Left ventricle myocardium inferior (tissue), 1 donor: ENCODE measurements around the gene IPO4. TPM values are rescaled to one million over a fixed set of nuclear protein-coding genes. Genes with fewer than 3 reads are reported as not detected.

ENCODE experiments used
- DNase-seq: peaks from one replicate; pipeline ENCODE4 v3.0.0-alpha.2; 2020
- H3K27ac ChIP-seq: fragments of 200-600 bp; replicated peaks from 2 replicates; pipeline ENCODE4 v1.8.0; 2021
- H3K27me3 ChIP-seq: fragments of 200-600 bp; 2 replicates; pipeline ENCODE4 v1.8.0; 2021; ENCODE audit warnings: low read depth
- H3K36me3 ChIP-seq: fragments of 200-600 bp; 2 replicates; pipeline ENCODE4 v1.8.0; 2021
- H3K4me1 ChIP-seq: fragments of 200-600 bp; 2 replicates; pipeline ENCODE4 v1.8.0; 2021
- H3K4me3 ChIP-seq: fragments of 200-600 bp; 2 replicates; pipeline ENCODE4 v1.8.0; 2021; ENCODE audit warnings: mild to moderate bottlenecking, moderate library complexity
- H3K9me3 ChIP-seq: fragments of 200-600 bp; replicated peaks from 2 replicates; pipeline ENCODE4 v1.8.0; 2021
- CTCF ChIP-seq: fragments of 200-600 bp; IDR thresholded peaks from 2 replicates; pipeline ENCODE4 v1.8.0; 2021; ENCODE audit warnings: antibody characterized with exemption, mild to moderate bottlenecking, borderline replicate concordance
- intact Hi-C: fragments of 100-400 bp; cut with micrococcal nuclease; formaldehyde crosslinking; loops from one replicate; pipeline ENCODE4 v1.11.0; 2022
- total RNA-seq: library from RNA; stranded (reverse); fragmentation: NEBNext Ultra II Directional; extraction: Animal tissue kit (Norgen Biotek cat#: 25700); gene quantifications from one replicate; pipeline ENCODE4 v1.2.1, GENCODE V29; 2021
- donor health status: DM: no; HTN: yes; CAD: no; lungs with severe emphysema.

IPO4 gene
- total RNA-seq, 1 donor from 2014 or later = 13.3 TPM

- TF ChIP-seq CTCF = no peak
- Histone ChIP-seq H3K9me3 (no peaks in the 10 kb centered on the region), H3K36me3 (peaks cover 67% of the 10 kb centered on the region), H3K27ac (no peak overlapping the region), H3K27me3 (no peaks in the 10 kb centered on the region), H3K4me3 (no peak overlapping the region), H3K4me1 (peaks cover 34% of the 10 kb centered on the region)
- intact Hi-C loops = no loop called here
- DNase-seq = no peak
Observed at GRCh38 chr14:24167469-24168114, 21.0 kb downstream of the IPO4 start.

- Histone ChIP-seq H3K4me1 (peaks cover 39% of the 10 kb centered on the region), H3K9me3 (no peaks in the 10 kb centered on the region), H3K4me3 (no peak overlapping the region), H3K27ac (no peak overlapping the region), H3K27me3 (no peaks in the 10 kb centered on the region), H3K36me3 (peaks cover 71% of the 10 kb centered on the region)
- TF ChIP-seq CTCF = no peak
- intact Hi-C loops = no loop called here
- no peak for DNase-seq
Observed at GRCh38 chr14:24165785-24166184, 22.8 kb downstream of the IPO4 start.

- no peak overlapping the region for H3K4me3 ChIP-seq
- H3K9me3 ChIP-seq = no peaks in the 10 kb centered on the region
- intact Hi-C loops = no loop called here
- no peak for TF ChIP-seq CTCF
- DNase-seq = no peak
- peaks cover 76% of the 10 kb centered on the region for H3K36me3 ChIP-seq
- peaks cover 45% of the 10 kb centered on the region for H3K4me1 ChIP-seq
- no peaks in the 10 kb centered on the region for H3K27me3 ChIP-seq
- no peak overlapping the region for H3K27ac ChIP-seq
Observed at GRCh38 chr14:24164518-24164991, 24.1 kb downstream of the IPO4 start.

GRCh38 chr14:24162093-24162492 lies 26.5 kb downstream of the IPO4 start:
- Histone ChIP-seq H3K4me3 (peak overlapping the region; percentile 75), H3K27me3 (no peaks in the 10 kb centered on the region), H3K36me3 (peaks cover 77% of the 10 kb centered on the region), H3K4me1 (peaks cover 45% of the 10 kb centered on the region), H3K9me3 (no peaks in the 10 kb centered on the region), H3K27ac (peak overlapping the region; percentile 98)
- intact Hi-C loops = no loop called here
- TF ChIP-seq CTCF = no peak
- no peak for DNase-seq

GRCh38 chr14:24160850-24161804 lies 27.5 kb downstream of the IPO4 start, which contains the start of gene IRF9:
Gene IRF9 (plus strand): TSS chr14:24161265. CDS start chr14:24162145, 880 bp downstream.
- Histone ChIP-seq H3K27me3 (no peaks in the 10 kb centered on the region), H3K27ac (peak within 1 kb of the TSS; percentile 98), H3K4me3 (peak within 1 kb of the TSS; percentile 75), H3K4me1 (peaks cover 45% of the 10 kb centered on the region), H3K36me3 (peaks cover 77% of the 10 kb centered on the region), H3K9me3 (no peaks in the 10 kb centered on the region)
- intact Hi-C loops = no loop called here
- DNase-seq = peak; percentile 95
- peak; percentile 98 for TF ChIP-seq CTCF
